Dedifferentiated amniotic fluid mesenchymal stem cell (primary cell): ENCODE results near the gene FAXDC2.
A peak's percentile ranks its signal among the peaks of the same experiment; 100 is the strongest.
"Not testable (repeated sequence)": the region's sequence is repeated elsewhere in the genome, so short reads cannot be mapped to it uniquely, and the experiment has no call there.

Experiments used
- DNase-seq: peaks from one replicate; pipeline ENCODE4 v3.0.0-alpha.2; 2016; ENCODE audit errors: extremely low spot score

Gene FAXDC2

GRCh38 chr5:154861946-154862345, 11.5 kb upstream of the FAXDC2 start:
- DNase-seq = no peak

GRCh38 chr5:154860765-154861164, 10.4 kb upstream of the FAXDC2 start:
- no peak for DNase-seq

GRCh38 chr5:154860123-154860522, 9.7 kb upstream of the FAXDC2 start:
- DNase-seq = peak; percentile 42

- DNase-seq = no peak
Observed at GRCh38 chr5:154858972-154859871, 8.8 kb upstream of the FAXDC2 start.

GRCh38 chr5:154858297-154858971, 8.0 kb upstream of the FAXDC2 start, which contains the start of gene CNOT8:
Gene CNOT8, plus strand, starts transcription at chr5:154858627. Its CDS starts 4,652 bp downstream, at chr5:154863279.
- DNase-seq = peak; percentile 94

- peak; percentile 98 for DNase-seq
Observed at GRCh38 chr5:154857530-154858296, 7.3 kb upstream of the FAXDC2 start.

GRCh38 chr5:154851351-154851750, 948 bp upstream of the FAXDC2 start:
- no peak for DNase-seq

- peak; percentile 49 for DNase-seq
Observed at GRCh38 chr5:154849791-154850201, 607 bp downstream of the FAXDC2 start.

- no peak for DNase-seq
Observed at GRCh38 chr5:154849264-154849785, 1.1 kb downstream of the FAXDC2 start.

- no peak for DNase-seq
Observed at GRCh38 chr5:154844809-154845208, 5.6 kb downstream of the FAXDC2 start.

- no peak for DNase-seq
Observed at GRCh38 chr5:154842689-154843530, 7.5 kb downstream of the FAXDC2 start.

GRCh38 chr5:154841273-154841661, 9.1 kb downstream of the FAXDC2 start:
- DNase-seq = no peak

- DNase-seq = no peak
Observed at GRCh38 chr5:154840435-154841272, 9.7 kb downstream of the FAXDC2 start.

GRCh38 chr5:154837009-154837901, 13.1 kb downstream of the FAXDC2 start:
- no peak for DNase-seq

GRCh38 chr5:154836225-154836624, 14.2 kb downstream of the FAXDC2 start:
- DNase-seq = no peak

- not testable (repeated sequence) for DNase-seq
Observed at GRCh38 chr5:154835701-154836052, 14.7 kb downstream of the FAXDC2 start.

- no peak for DNase-seq
Observed at GRCh38 chr5:154834053-154834452, 16.4 kb downstream of the FAXDC2 start.

- not testable (repeated sequence) for DNase-seq
Observed at GRCh38 chr5:154832804-154833203, 17.6 kb downstream of the FAXDC2 start.

GRCh38 chr5:154831451-154831850, 19.0 kb downstream of the FAXDC2 start:
- no peak for DNase-seq
